ENCODE data around the gene IER3. TPM values are rescaled to one million over a fixed set of nuclear protein-coding genes. Genes with fewer than 3 reads are reported as not detected.
"Not testable (repeated sequence)": the region's sequence is repeated elsewhere in the genome, so short reads cannot be mapped to it uniquely, and the experiment has no call there.

IER3 gene
- total RNA-seq, 1 donor, result 187 TPM

DNA sequence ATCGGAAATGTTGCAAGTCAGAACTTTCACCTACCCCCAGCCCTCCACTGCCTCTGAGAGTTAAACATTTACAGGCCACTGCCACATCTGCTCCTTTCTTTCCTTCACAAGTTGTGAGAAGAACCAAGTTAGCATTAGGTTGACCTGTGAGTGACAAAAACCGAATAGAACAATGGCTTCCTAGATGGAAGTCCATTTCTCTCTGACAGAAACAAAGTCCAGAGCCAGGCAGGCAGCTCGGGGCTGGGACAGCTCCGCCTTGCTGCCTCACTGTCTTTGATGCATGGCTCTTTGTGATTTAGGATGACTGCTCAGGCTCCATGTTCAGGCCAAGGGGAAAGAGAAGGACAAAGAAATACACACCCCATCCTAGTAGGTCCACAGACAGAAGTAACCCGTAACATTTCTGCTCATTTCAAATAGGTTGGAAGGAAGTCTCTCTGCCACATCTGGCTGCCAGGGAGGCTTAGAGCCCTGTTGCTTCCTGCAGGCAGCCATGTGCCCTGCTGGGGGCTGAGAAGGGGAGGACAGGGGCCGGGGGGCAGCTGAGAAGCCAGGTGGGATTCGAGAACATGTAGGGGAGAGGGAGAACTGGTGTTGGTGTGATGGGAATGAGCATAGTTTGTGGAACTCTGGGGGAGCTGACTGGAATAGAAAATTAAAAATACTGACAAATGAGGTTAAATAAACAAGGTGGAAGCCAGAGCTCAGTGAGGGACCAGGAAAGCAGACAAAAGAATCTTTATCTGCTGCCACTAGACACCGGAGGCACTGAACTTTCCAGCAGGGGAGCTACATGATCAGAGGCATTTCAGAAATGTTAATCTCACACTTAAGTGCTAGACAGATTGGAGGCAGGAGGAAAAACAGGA is 19.5 kb upstream of the IER3 start:
- DNase-seq (ENCODE audit: low read depth), result no peak
- TF ChIP-seq, protein P1, sequence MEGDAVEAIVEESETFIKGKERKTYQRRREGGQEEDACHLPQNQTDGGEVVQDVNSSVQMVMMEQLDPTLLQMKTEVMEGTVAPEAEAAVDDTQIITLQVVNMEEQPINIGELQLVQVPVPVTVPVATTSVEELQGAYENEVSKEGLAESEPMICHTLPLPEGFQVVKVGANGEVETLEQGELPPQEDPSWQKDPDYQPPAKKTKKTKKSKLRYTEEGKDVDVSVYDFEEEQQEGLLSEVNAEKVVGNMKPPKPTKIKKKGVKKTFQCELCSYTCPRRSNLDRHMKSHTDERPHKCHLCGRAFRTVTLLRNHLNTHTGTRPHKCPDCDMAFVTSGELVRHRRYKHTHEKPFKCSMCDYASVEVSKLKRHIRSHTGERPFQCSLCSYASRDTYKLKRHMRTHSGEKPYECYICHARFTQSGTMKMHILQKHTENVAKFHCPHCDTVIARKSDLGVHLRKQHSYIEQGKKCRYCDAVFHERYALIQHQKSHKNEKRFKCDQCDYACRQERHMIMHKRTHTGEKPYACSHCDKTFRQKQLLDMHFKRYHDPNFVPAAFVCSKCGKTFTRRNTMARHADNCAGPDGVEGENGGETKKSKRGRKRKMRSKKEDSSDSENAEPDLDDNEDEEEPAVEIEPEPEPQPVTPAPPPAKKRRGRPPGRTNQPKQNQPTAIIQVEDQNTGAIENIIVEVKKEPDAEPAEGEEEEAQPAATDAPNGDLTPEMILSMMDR (IDR thresholded peaks at IDR 0.05; ENCODE audit: insufficient read depth, low read depth, low read length), result peak; percentile 24
- H3K4me3 ChIP-seq (ENCODE audit: low read depth, low read length), result no peak overlapping the region

DNA sequence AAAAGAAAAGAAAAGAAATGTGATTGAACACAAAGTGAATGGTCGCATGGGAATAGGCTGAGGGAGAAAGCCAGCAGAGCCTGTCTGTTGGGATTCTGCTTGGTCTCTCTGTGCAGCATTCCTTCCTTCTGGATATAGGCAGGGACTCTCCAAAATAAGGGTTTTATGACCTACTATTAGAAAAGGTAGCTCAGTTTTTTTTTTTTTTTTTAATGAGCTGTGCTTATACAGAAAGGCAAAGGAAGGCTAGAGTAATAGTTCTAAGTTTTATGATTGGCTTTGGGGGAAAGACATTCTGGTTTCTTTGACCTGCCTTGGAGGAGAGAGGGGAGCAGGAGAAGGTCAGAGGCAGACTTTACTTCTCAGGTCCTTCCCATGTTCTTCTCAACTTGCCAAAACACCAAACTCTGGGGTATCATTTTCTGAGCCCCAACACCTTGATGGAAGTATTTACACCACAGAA is 18.8 kb upstream of the IER3 start:
- H3K4me3 ChIP-seq (ENCODE audit: low read depth, low read length), result no peak overlapping the region
- TF ChIP-seq, protein P1 (IDR thresholded peaks at IDR 0.05; ENCODE audit: insufficient read depth, low read depth, low read length), result no peak
- DNase-seq (ENCODE audit: low read depth), result no peak

DNA sequence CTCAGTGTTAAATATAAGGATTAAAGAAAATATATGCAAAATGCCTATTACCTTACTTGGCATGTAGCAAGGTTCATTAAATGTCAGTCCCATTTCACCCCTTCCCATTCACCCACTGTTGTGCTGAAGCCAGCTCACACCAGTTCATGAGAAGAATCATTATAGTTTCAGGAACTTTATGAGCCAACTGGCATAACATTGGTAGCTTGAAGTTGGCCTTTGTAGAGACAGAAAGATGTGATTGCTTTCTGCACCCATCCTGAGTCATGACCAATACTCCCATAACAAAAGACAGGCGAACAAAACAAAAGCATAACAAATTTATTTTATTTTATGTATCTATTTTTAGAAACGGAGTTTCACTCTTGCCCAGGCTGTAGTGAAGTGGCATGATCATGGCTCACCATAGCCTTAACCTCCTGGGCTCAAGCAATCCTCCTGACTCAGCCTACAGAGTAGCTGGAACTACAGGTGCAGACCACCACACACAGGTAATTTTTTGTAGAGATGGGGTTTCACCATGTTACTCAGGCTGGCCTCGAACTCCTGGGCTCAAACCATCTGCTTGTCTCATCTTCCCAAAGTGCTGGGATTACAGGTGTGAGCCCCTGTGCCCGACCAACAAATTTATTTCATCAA is 17.6 kb upstream of the IER3 start:
- DNase-seq (ENCODE audit: low read depth), result no peak
- H3K4me3 ChIP-seq (ENCODE audit: low read depth, low read length), result no peak overlapping the region

DNA sequence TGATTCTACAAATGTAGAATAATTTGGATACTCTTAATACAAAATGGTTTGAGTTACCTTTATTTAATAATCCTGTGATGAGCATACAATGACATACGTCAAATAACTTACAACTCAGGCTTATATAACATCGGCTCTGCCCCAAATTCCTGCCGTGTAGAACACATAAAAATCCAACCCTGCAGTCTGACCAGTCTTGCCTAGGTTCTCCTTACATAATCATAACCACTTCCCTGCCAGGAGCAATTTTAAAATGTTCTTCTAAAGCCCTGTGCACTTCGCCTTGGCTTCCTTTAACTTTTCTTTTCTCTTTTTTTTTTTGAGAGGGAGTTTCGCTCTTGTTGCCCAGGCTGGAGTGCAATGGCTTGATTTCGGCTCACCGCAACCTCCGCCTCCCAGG is 16.2 kb upstream of the IER3 start:
- TF ChIP-seq, protein P1 (IDR thresholded peaks at IDR 0.05; ENCODE audit: insufficient read depth, low read depth, low read length), result no peak
- DNase-seq (ENCODE audit: low read depth), result no peak
- no peak overlapping the region for H3K4me3 ChIP-seq (ENCODE audit: low read depth, low read length)

More for the DNA sequence above, 17.6 kb upstream of the IER3 start:
- TF ChIP-seq, protein P1 (IDR thresholded peaks at IDR 0.05; ENCODE audit: insufficient read depth, low read depth, low read length), result no peak

GRCh38 chr6:30759575-30760239 is 15.4 kb upstream of the IER3 start:
- no peak overlapping the region for H3K4me3 ChIP-seq (ENCODE audit: low read depth, low read length)
- TF ChIP-seq, protein P1 (IDR thresholded peaks at IDR 0.05; ENCODE audit: insufficient read depth, low read depth, low read length), result no peak
- DNase-seq (ENCODE audit: low read depth), result peak; percentile 84

GRCh38 chr6:30757261-30757904 is 13.0 kb upstream of the IER3 start:
- TF ChIP-seq, protein P1 (IDR thresholded peaks at IDR 0.05; ENCODE audit: insufficient read depth, low read depth, low read length), result no peak
- no peak overlapping the region for H3K4me3 ChIP-seq (ENCODE audit: low read depth, low read length)
- DNase-seq (ENCODE audit: low read depth), result no peak

GRCh38 chr6:30756405-30757003 is 12.2 kb upstream of the IER3 start:
- not testable (repeated sequence) for DNase-seq (ENCODE audit: low read depth)

More at GRCh38 chr6:30756405-30757003, 12.2 kb upstream of the IER3 start:
- H3K4me3 ChIP-seq (ENCODE audit: low read depth, low read length), result not testable (repeated sequence)

Measured in fibroblast of villous mesenchyme (primary cell).